GM21367 (cell line): ENCODE results near the gene SOWAHC.

ENCODE experiments used
- ATAC-seq: cut with Tn5 transposase; IDR thresholded peaks from one replicate; pipeline ENCODE4 v1.9.1; 2021; ENCODE audit not compliant: unreplicated experiment

The SOWAHC gene

DNA sequence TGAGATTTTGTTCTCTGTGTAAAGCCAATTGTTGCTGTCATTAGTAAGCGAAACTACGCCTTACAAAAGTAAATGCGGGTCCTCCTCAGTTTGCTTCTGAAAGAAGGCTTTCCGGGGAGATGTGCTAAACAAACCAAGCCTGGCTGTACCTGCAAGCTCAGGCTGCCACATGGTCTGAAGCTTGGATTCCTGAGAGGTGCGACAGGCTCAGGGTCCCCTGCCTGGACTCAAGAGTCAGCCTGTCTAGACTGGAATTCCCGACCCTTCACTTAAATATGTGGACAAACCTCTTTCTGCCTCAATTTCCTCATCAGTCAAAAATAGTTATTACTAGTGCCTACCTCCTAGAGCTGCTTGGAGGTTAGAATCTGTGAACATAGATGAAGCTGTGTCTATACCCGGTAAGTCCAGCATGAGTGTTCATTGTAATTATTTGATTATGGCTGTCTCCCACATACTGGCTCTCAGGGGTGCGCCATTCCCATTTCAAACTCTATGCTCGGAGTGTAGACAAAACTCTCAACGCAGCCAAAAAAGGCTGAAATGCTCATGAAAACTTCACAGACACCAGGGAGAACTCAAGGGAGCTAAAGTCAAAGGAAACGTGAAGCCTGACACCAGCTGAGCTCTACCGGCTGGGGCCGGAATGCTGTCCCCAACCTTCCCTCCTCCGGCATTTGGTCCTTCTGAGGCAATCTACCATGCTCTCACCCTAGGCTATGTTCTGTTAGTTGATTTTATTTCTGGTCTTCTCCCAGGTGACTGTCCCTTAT, 31.4 kb downstream of the SOWAHC start:
- ATAC-seq = no peak

DNA sequence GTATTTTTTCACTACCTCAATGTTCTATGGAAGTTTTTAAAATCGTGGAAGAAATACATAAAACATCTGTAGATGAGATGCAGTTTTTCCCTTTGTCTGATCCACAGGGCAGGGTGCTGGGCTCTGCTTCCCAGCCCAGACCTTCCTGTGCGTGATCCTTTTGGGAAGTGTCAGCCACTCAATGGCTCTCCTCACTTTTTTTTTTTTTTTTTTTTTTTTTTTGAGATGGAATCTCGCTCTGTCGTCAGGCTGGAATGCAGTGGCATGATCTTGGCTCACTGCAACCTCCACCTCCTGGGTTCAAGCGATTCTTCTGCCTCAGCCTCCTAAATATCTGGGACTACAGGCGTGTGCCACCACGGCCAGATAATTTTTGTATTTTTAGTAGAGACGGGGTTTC, 32.8 kb downstream of the SOWAHC start:
- ATAC-seq = no peak

DNA sequence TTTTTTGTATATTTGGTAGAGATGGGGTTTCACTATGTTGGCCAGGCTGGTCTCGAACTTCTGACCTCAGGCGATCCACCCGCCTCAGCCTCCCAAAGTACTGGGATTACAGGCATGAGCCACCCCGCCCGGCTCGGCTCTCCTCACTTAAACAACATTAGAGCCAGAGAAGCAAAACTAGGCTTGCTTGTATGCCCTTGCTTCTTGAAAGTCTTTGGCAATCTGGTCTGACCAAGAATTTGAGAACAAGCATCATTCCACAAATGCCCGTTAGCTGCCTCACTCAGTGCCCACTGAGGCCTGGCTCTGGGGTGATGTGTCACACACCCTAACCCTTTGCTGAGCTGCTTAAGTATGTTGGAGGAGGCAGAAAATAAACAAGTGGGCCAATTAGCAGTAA, 33.5 kb downstream of the SOWAHC start:
- ATAC-seq = no peak

DNA sequence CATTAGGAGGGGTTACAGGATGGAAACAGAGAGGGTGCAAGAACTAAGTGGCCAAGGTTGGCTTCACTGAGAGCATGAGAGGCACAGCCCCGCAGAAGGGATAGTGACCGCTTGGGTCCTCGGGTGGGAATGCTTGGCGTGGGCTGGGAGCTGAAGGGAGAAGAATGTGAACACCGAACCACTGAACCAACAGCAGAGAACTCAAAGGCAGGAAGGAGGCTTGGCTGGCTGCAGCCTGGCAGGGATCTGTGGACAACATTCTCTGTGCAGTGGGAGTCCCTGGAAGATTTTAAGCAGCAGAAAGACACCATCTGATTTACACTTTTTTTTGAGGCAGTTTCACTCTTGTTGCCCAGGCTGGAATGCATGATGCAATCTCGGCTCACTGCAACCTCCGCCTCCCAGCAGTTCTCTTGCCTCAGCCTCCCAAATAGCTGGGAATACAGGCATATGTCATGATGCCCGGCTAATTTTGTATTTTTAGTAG, 33.9 kb downstream of the SOWAHC start:
- ATAC-seq = no peak

DNA sequence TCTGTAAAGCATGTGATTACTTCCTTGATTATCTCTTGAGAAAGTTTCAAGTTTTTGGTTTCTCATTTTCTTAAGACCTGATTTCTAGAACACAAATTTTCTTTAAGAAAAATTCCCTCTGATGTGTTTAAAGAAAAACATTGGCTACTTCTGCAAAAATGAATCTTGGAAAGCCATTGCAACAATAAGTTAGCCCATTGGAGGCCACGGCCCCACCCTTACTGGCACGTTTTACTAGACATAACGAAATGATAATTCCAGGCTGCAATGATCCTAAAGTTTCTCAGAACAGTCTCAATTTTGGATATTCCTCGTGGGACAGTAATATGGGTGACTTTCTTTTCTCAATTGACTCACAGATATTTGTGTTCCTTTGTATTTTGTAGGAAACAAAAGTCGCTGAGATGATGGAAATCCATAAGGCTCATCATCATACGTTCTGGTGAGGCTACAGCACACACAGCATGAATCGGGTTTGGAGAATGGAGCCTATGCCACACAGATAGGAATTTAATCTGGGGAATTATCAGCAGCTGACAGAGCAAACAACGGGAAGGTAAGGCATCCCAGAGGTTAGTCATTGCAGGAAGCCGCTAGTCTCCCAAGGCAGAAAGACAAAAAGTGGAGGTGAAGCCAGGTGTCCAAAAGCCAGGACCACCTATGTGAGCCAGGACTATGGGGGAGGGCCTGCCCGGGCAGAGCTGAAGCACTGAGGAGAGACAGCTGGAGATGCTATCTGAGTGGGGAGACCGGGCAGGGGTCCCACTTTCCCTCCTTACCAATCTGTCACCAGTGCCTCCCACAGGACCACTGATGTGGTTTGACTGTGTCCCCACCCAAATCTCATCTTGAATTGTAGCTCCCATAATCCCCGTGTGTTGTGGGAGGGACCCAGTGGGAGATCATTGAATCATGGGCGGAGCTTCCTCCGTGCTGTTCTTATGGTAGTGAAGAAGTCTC, 35.9 kb downstream of the SOWAHC start:
- no peak for ATAC-seq

DNA sequence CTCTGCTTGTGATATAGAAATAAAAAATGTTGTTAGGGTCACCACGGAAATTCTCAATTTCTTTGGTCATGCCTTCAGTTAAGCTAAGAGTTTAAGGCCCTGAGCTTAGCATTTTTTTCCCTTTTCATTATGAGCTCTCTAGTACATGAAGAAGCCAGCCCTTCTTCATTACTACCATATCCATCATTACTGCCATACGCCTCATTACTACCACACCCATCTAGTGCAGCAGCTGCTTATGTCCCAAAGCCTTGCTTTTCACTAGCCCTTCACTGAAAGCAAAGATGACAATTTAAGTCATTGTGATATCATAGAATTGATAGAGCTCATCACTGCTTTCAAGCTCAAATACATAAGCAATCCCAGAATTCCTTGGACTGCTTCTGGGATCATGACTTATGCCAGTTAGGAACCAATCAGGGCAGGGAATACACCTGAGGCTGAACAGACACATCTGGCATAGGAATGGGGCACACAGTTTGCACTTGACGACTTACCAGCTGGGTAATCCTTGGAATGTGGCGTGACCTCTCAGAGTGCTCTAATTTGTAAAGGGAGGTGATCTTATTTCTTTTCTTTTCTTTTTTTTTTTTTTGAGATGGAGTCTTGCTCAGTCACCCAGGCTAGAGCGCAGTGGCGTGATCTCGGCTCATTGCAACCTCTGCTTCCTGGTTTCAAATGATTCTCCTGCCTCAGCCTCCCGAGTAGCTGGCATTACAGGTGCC, 40.3 kb downstream of the SOWAHC start:
- no peak for ATAC-seq

DNA sequence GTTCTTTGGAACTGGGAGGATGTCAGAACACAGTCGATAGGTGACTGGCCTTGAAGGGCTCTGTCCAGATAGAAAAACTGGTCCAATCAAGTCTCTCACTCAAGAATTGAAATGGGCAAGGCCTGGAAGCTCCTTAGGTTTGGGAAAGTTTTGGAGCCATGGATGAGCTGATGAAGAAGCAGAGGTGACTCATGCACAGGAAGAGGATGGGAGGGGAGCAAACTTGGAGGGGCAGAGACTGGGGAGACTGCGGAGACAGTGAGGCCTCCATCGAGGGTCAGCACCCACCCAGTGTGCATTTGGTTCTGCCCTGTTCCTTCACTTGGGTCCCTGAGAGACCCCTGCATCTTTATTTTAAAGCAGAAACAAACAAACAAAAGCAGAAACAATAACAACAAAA, 41.1 kb downstream of the SOWAHC start:
- ATAC-seq = no peak

DNA sequence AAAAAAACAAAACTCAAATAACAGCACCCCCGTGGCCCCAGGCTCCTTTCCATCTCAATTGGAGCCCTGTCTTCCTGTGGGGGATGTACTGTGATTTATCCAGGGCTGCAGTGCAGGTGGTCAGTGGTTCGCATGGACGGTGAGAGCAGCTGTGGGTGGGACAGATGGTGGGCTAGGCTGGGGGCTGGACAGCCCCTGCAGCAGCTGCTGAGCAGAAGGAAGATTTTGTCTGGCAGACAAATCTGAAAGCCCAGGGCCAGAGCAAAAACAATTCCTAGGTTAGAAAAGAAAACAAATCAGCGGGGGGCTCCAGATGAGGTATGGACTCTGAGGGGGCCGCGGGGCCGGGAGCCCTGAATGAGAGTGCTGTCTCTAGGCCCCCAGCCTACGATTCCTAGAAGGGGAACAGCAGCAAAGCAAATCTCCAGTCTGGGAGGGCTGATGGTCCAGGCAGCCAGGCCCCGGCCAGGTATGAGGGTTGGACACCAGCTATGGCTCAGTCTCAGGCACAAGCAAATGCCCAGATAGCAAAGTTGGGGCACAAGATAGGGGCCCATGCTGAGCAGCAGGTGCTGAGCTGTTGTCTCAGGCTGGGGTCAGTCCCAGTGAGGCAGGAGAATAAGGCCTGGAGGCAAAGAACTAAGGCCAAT, 45.4 kb downstream of the SOWAHC start:
- no peak for ATAC-seq

DNA sequence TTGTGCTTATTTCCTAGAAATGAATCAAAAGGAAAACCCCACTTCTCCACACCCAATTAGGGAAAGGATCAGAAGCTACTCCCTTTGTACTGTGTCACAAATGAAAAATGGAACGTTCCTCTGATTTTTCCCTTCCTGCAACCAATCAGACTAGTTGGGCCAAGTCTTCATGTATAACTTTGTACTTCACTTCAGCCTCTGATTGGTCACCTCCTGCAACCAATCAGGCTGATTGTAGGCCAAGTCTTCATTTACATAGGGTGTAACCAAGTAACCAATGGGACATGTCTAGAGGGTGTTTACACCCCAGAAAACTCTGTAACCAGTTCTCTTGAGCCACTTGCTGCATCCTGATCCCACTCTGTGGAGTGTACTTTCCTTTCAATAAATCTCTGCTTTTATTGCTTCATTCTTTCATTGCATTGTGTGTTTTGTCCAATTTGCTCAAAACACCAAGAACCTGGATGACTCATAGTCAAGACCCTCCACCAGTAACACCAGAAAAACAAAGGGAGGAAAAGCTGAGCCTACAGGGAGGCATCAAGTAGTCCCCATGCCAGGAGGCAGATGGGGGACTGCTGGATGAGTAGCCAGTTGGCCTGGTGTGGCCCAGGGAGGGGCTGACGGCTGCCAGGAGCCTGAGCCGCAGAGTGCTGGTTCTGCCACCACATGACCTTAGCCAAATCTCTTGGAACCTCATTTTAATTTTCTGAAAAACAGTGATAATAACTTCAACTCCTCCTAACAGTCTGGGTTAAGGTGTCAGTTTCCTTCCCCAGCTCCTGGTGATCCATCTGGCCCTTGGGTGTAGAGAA, 46.1 kb downstream of the SOWAHC start:
- no peak for ATAC-seq

DNA sequence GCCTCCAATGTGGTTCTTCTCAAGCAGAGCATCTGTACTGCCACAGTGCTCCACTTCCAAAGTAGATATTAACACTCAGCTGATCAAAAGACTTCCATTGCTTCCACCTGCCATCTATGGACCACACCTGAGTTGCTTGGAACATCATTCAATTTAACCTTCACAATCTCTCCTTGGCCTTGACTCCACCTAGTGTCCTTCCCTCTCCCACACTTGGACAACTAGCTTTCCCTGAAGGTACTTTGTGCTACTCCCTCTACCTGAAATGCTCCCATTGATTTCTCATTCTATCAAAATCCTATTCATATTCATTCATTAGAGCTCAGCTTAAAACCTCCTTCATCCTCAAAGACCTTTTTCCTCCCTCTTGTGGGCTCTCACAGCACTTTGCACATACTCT, 48.7 kb downstream of the SOWAHC start:
- no peak for ATAC-seq

DNA sequence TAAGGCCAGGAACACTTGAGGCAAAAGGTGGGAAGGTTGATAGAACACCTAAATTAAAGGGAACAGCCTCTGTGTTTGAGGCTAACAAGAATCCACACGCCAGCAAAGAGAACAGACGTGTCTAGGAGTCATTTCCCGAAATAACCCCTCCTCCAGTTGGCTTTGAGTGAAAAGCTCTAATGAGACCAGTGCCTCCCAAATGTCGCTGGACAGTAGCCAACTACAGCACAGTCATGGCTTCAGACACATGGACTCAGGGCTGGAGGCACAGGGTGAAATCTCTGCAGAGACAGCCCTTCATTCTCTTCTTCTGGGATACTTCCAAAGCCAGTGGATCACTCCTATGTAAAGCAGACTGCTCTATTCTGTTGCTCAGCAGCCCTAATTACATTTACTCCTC, 49.6 kb downstream of the SOWAHC start:
- no peak for ATAC-seq

DNA sequence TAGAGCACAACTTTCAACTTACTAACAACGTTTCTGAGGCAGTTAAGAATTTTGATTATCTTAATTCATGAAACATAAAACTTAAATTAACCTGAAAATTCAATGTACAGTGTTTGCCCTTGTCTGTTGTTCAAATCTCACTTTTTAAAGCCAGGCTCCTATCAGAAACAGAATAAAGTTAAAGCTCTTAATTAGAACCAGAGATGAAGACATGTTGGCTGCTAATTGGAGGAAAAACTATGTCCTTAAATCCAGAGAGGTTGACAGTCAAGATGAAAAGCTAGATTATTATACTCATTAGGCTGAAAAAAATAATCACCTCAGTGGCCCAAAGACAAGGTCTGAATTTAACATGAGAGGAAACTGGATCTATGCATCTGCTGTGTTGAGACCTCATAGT, 52.3 kb downstream of the SOWAHC start:
- no peak for ATAC-seq
